ENCODE data around the gene RCOR2.
"Not testable (repeated sequence)": the region's sequence is repeated elsewhere in the genome, so short reads cannot be mapped to it uniquely, and the experiment has no call there.

RCOR2 gene

GRCh38 chr11:63868399-63869064 is 48.4 kb downstream of the RCOR2 start:
- Histone ChIP-seq H4K20me1 (ENCODE audit: insufficient read depth, low read length) (no peaks in the 10 kb centered on the region), H3K9ac (ENCODE audit: low read length) (no peak overlapping the region), H3K27me3 (ENCODE audit: insufficient read depth, low read length) (no peaks in the 10 kb centered on the region), H3K79me2 (ENCODE audit: insufficient read depth, low read length) (peaks cover 32% of the 10 kb centered on the region), H3K4me3 (ENCODE audit: low read depth, low read length, poor library complexity, severe bottlenecking) (no peak overlapping the region), H3F3A (ENCODE audit: insufficient read depth, low read length) (no peaks in the 10 kb centered on the region), H3K36me3 (ENCODE audit: insufficient read depth, low read length) (peaks cover 34% of the 10 kb centered on the region; the same call in 1 of the 2 replicates), H3K4me2 (ENCODE audit: low read length) (0 out of 2 replicates have a peak overlapping the region, but pooled peaks have one; percentile 2), H3K9me3 (ENCODE audit: low read length) (no peaks in the 10 kb centered on the region), H2AFZ (ENCODE audit: low read length) (no peak overlapping the region), H3K9me2 (ENCODE audit: low read depth, low read length) (no peaks in the 10 kb centered on the region), H3K4me1 (ENCODE audit: insufficient read depth, low read length, severe bottlenecking) (peaks cover 49% of the 10 kb centered on the region), H3K27ac (ENCODE audit: low read depth, low read length, poor library complexity, severe bottlenecking) (no peak overlapping the region)
- TF ChIP-seq CTCF (IDR thresholded peaks at IDR 0.05; ENCODE audit: low read length), result no peak
- no peak for TF ChIP-seq EZH2 (IDR thresholded peaks at IDR 0.05; ENCODE audit: borderline replicate concordance, low read length)

DNA sequence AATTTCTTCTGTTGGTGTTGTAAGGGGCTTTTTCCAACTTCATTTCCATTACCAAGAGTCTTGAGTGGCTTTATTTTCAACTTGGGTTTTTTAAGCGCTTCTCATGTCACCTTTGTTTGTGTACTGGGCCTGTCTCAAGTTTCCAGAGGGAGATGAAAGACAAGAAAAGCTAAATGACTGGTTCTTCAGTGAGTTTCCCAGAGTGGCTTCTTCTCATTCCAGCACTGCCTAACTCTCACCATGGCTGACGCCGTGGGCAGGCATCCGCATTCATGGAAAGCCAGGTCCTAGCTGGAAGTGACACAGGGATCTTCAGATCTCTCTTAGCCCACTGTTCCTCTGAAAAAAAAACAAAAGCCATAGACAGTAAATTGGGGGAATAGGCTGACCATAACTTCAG is 49.5 kb downstream of the RCOR2 start:
- H3K27me3 ChIP-seq (ENCODE audit: insufficient read depth, low read length), result no peaks in the 10 kb centered on the region
- H2AFZ ChIP-seq (ENCODE audit: low read length), result no peak overlapping the region
- no peaks in the 10 kb centered on the region for H3K9me3 ChIP-seq (ENCODE audit: low read length)
- H3K4me1 ChIP-seq (ENCODE audit: insufficient read depth, low read length, severe bottlenecking), result peaks cover 56% of the 10 kb centered on the region
- TF ChIP-seq CTCF (IDR thresholded peaks at IDR 0.05; ENCODE audit: low read length), result no peak
- no peak for TF ChIP-seq EZH2 (IDR thresholded peaks at IDR 0.05; ENCODE audit: borderline replicate concordance, low read length)
- H4K20me1 ChIP-seq (ENCODE audit: insufficient read depth, low read length), result no peaks in the 10 kb centered on the region
- peaks cover 34% of the 10 kb centered on the region; the same call in 1 of the 2 replicates for H3K36me3 ChIP-seq (ENCODE audit: insufficient read depth, low read length)
- H3K79me2 ChIP-seq (ENCODE audit: insufficient read depth, low read length), result peaks cover 27% of the 10 kb centered on the region
- no peaks in the 10 kb centered on the region for H3K9me2 ChIP-seq (ENCODE audit: low read depth, low read length)
- no peak overlapping the region for H3K9ac ChIP-seq (ENCODE audit: low read length)
- no peaks in the 10 kb centered on the region for H3F3A ChIP-seq (ENCODE audit: insufficient read depth, low read length)
- H3K27ac ChIP-seq (ENCODE audit: low read depth, low read length, poor library complexity, severe bottlenecking), result no peak overlapping the region
- H3K4me2 ChIP-seq (ENCODE audit: low read length), result no peak overlapping the region
- no peak overlapping the region for H3K4me3 ChIP-seq (ENCODE audit: low read depth, low read length, poor library complexity, severe bottlenecking)

- H3K27me3 ChIP-seq (ENCODE audit: insufficient read depth, low read length), result no peaks in the 10 kb centered on the region
- no peaks in the 10 kb centered on the region for H3F3A ChIP-seq (ENCODE audit: insufficient read depth, low read length)
- TF ChIP-seq EZH2 (IDR thresholded peaks at IDR 0.05; ENCODE audit: borderline replicate concordance, low read length), result no peak
- H3K9me2 ChIP-seq (ENCODE audit: low read depth, low read length), result no peaks in the 10 kb centered on the region
- H3K36me3 ChIP-seq (ENCODE audit: insufficient read depth, low read length), result peaks cover 39% of the 10 kb centered on the region; the same call in 1 of the 2 replicates
- H3K4me1 ChIP-seq (ENCODE audit: insufficient read depth, low read length, severe bottlenecking), result peaks cover 53% of the 10 kb centered on the region
- peak overlapping the region; percentile 6 for H3K27ac ChIP-seq (ENCODE audit: low read depth, low read length, poor library complexity, severe bottlenecking)
- peaks cover 27% of the 10 kb centered on the region for H3K79me2 ChIP-seq (ENCODE audit: insufficient read depth, low read length)
- H3K9me3 ChIP-seq (ENCODE audit: low read length), result no peaks in the 10 kb centered on the region
- H3K4me2 ChIP-seq (ENCODE audit: low read length), result peak overlapping the region; percentile 22; the same call in 1 of the 2 replicates
- no peaks in the 10 kb centered on the region for H4K20me1 ChIP-seq (ENCODE audit: insufficient read depth, low read length)
- no peak overlapping the region for H3K4me3 ChIP-seq (ENCODE audit: low read depth, low read length, poor library complexity, severe bottlenecking)
- H2AFZ ChIP-seq (ENCODE audit: low read length), result no peak overlapping the region
- H3K9ac ChIP-seq (ENCODE audit: low read length), result peak overlapping the region; percentile 31; the same call in 1 of the 2 replicates
Observed at GRCh38 chr11:63866211-63866610, 50.8 kb downstream of the RCOR2 start.

GRCh38 chr11:63863620-63864019 is 53.3 kb downstream of the RCOR2 start:
- peaks cover 39% of the 10 kb centered on the region for H3K4me1 ChIP-seq (ENCODE audit: insufficient read depth, low read length, severe bottlenecking)
- not testable (repeated sequence) for H3K4me2 ChIP-seq (ENCODE audit: low read length)
- H3K36me3 ChIP-seq (ENCODE audit: insufficient read depth, low read length), result peaks cover 33% of the 10 kb centered on the region; the same call in 1 of the 2 replicates

More at GRCh38 chr11:63863620-63864019, 53.3 kb downstream of the RCOR2 start:
- not testable (repeated sequence) for H3F3A ChIP-seq (ENCODE audit: insufficient read depth, low read length); H3K27ac ChIP-seq (ENCODE audit: low read depth, low read length, poor library complexity, severe bottlenecking); H3K9me3 ChIP-seq (ENCODE audit: low read length); H3K27me3 ChIP-seq (ENCODE audit: insufficient read depth, low read length); H2AFZ ChIP-seq (ENCODE audit: low read length); H3K4me3 ChIP-seq (ENCODE audit: low read depth, low read length, poor library complexity, severe bottlenecking); H3K9me2 ChIP-seq (ENCODE audit: low read depth, low read length); H3K9ac ChIP-seq (ENCODE audit: low read length); H4K20me1 ChIP-seq (ENCODE audit: insufficient read depth, low read length)
- peaks cover 34% of the 10 kb centered on the region for H3K79me2 ChIP-seq (ENCODE audit: insufficient read depth, low read length)

Measured in OCI-LY1 (cell line).